ENCODE data around the gene BCAS4.

BCAS4 gene

DNA sequence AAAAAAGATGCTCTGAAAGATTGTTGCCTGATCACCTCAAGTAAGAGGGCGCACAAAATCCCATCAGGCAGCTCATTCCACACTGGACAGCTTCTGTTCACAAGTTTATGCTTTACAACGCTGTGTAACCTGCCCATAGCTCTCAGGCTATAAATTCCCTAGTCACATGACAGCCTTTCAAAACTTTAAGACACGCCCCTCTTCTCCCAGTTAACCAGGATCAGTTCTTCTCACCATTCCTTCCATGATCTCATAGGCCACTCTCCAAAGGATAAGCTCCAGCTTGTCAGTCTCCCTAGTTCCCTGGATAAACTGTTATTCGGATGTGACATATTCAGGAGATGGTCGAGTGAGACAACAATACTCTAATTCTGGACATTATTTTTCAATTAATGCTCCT lies 121.4 kb downstream of the BCAS4 start:
- no peak overlapping the region for H3K4me3 ChIP-seq (ENCODE audit: control insufficient read depth, low read depth, low read length)
- no peak for DNase-seq (ENCODE audit: low read depth)
- TF ChIP-seq, protein P1, sequence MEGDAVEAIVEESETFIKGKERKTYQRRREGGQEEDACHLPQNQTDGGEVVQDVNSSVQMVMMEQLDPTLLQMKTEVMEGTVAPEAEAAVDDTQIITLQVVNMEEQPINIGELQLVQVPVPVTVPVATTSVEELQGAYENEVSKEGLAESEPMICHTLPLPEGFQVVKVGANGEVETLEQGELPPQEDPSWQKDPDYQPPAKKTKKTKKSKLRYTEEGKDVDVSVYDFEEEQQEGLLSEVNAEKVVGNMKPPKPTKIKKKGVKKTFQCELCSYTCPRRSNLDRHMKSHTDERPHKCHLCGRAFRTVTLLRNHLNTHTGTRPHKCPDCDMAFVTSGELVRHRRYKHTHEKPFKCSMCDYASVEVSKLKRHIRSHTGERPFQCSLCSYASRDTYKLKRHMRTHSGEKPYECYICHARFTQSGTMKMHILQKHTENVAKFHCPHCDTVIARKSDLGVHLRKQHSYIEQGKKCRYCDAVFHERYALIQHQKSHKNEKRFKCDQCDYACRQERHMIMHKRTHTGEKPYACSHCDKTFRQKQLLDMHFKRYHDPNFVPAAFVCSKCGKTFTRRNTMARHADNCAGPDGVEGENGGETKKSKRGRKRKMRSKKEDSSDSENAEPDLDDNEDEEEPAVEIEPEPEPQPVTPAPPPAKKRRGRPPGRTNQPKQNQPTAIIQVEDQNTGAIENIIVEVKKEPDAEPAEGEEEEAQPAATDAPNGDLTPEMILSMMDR (IDR thresholded peaks at IDR 0.05; ENCODE audit: control insufficient read depth, insufficient read depth, low read depth, low read length, missing control alignments) = no peak

DNA sequence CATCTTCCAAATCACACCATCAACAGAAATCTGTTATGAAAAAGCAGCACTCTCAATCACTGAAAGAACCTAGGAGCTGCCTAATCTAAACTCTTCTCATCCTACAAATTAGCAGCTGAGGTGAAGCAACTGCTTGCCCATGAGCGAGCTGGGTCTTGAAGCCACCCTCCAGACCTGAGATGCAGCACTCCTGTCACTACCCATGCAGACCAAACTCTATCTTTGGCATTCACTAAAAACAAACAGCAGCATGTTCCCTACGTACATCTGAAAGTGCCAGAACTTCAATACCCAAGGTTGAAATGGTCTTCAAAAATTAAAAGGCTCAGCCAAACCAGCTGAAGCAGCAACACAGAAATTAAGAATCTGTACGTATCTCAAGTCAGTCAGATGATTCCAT lies 122.1 kb downstream of the BCAS4 start:
- no peak overlapping the region for H3K4me3 ChIP-seq (ENCODE audit: control insufficient read depth, low read depth, low read length)
- DNase-seq (ENCODE audit: low read depth) = no peak
- TF ChIP-seq, protein P1 (IDR thresholded peaks at IDR 0.05; ENCODE audit: control insufficient read depth, insufficient read depth, low read depth, low read length, missing control alignments) = no peak

DNA sequence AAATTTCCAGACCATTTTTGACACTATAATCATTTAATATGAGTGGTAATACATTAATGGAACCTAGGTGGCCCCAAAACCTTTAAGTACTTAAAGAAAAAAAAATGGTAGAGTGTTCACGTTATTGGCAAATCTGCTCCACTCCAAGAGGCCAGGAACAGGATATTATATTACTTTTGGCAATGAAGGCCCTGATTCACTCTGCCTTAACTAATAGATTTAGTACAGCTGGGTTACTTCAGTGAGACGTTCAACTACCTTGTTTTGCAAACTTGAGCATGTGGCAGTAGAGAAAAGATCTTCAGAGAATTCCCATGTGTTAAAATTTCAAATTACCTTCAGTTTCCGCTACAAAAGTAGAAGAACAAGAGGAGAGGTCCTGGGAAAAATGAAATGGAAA lies 123.5 kb downstream of the BCAS4 start:
- TF ChIP-seq, protein P1 (IDR thresholded peaks at IDR 0.05; ENCODE audit: control insufficient read depth, insufficient read depth, low read depth, low read length, missing control alignments) = no peak
- DNase-seq (ENCODE audit: low read depth) = no peak
- H3K4me3 ChIP-seq (ENCODE audit: control insufficient read depth, low read depth, low read length) = no peak overlapping the region

DNA sequence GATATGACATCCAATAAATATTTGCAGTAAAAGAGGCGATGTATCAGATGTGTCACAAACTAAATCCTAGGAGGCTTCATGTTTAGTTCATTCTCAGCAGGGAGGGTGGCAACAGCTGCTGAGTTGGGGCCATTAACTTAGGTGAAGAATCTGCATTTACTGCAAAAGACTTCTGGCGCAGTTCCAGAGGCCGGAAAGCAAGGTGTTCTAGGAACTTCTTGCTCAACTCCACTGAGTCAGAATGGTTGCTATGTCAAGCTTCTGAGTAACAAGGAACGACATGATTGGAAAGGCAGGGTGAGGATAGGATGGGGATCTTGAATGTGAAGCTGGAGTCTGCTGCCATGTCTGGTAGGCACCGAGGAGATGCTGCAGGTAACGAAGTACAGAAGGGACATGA lies 124.7 kb downstream of the BCAS4 start:
- H3K4me3 ChIP-seq (ENCODE audit: control insufficient read depth, low read depth, low read length) = no peak overlapping the region
- no peak for DNase-seq (ENCODE audit: low read depth)
- TF ChIP-seq, protein P1 (IDR thresholded peaks at IDR 0.05; ENCODE audit: control insufficient read depth, insufficient read depth, low read depth, low read length, missing control alignments) = no peak

DNA sequence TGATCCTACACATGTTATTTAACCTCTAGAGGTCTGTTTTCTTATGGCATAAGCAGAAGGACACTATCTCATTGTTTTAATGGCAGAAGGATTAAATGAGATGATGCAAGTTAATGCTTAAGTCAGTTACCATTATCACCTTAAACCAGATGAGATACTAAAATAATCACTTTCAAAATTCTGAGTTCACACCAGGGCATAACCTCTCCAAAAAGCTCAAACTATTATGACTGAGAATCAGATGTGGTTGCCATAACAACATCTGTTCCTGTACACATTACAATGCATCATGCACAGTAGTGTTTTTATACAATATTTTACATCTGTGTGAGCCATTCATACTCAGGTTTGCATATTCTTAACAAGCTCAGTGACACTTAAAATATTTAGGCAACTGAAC lies 126.1 kb downstream of the BCAS4 start:
- TF ChIP-seq, protein P1 (IDR thresholded peaks at IDR 0.05; ENCODE audit: control insufficient read depth, insufficient read depth, low read depth, low read length, missing control alignments) = no peak
- DNase-seq (ENCODE audit: low read depth) = no peak
- no peak overlapping the region for H3K4me3 ChIP-seq (ENCODE audit: control insufficient read depth, low read depth, low read length)

DNA sequence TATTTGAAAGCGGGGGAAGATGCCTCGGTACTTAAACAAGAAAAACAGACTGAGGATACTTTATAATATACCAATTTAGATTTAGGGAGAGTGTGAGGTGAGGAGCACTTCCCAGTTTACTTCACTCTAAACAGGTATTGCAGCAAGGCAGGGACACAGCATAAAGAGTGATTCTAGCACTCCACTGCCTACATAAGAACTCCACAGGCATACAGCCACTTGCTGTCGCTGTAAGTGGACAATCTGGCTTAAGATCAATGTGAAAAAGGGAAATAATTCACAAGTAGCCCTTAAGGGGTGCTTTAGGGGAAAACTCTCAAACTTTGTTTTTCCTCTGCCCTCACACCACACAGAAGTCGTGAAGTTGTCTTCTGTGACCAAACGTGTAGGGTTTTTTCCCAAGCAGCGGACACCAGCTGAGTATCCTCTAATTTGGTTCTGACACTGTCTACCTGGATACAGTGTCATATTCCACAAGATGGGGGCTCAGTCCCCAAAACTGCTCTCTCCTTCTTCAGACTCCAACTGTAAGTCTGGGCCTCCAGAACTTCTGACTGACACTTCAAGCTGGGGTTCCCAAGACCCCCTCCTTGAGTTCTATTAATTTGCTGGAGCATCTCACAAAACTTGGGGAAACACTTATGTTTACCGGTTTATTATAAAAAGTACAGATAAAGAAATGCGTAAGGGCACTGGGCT lies 127.1 kb downstream of the BCAS4 start:
- H3K4me3 ChIP-seq (ENCODE audit: control insufficient read depth, low read depth, low read length) = no peak overlapping the region

More for the DNA sequence above, 127.1 kb downstream of the BCAS4 start:
- TF ChIP-seq, protein P1 (IDR thresholded peaks at IDR 0.05; ENCODE audit: control insufficient read depth, insufficient read depth, low read depth, low read length, missing control alignments) = no peak
- DNase-seq (ENCODE audit: low read depth) = no peak

Measured in AG09309 (cell line).